ENCODE data around the gene TMEM175. TPM values are rescaled to one million over a fixed set of nuclear protein-coding genes. Genes with fewer than 3 reads are reported as not detected.
"Not testable (repeated sequence)": the region's sequence is repeated elsewhere in the genome, so short reads cannot be mapped to it uniquely, and the experiment has no call there.

The TMEM175 gene
- total RNA-seq, 1 donor, result 15.4 TPM

DNA sequence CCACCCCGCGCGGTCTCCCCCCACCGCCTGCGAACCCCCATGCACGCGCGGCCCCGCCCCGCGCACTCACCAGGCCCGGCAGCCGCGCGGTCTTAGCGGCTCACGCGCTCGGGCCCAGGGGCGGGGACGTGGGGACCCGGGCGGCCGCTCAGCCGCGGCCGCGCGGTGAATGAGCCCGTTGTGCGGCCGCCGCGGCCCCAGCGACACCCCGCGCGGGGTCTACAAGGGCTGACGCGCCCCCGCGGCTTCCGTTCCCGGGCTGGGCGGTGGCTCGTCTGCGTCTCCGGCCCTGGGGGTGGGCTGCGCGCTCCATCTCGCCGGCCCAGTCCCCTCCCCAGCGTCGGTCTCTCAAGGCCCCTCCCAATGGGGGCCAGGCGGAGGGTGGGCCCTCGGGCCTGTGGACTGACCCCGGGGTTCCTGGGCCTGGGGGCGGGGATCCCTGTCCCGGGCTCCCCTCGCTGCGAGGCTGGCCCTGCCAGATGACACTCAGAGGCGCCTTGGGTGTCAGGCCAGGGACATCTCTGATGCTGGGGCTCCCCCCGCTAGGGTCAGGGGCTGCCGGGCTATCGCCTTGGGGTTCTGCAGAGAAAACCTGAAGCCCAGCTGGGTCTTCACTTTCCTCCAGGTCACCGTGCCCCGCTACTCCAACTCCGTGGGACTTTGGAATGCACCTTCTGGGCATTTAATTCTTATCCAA is 65.3 kb downstream of the TMEM175 start:
- Histone ChIP-seq H3K27me3 (ENCODE audit: insufficient read depth, low read length) (peaks cover 33% of the 10 kb centered on the region), H3K4me3 (ENCODE audit: low read length) (no peak overlapping the region), H3K4me1 (ENCODE audit: insufficient read depth, low read length) (peaks cover 11% of the 10 kb centered on the region), H3K9me3 (ENCODE audit: low read depth, low read length) (no peaks in the 10 kb centered on the region)

DNA sequence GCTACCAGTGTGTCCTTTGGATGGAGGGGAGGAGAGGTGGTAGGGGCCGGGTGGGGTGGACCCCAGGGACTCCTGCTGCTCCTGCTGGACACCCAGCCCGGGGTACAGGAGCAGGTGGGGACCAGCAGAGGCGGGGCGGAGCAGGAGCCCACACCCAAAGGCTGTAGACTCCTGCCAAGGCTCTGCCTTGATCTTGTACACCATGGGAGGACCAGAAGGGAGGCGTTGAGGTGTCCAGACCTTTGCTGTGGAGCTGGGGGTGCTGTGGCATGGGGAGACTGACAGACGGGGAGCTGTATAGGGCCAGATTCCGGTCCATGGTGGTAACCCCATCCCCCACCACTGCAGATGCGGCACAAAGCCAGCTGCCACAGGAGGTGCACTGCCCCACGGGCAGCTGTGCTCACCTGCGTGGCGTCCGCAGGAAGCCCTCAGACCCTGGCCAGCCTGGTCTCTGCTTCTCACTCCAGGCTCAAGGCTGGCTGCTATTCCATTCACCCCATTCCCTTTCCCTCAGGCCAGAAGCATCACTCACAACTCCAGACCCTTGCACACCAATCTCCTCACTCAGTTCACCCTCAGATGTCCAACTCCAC is 65.9 kb downstream of the TMEM175 start:
- Histone ChIP-seq H3K9me3 (ENCODE audit: low read depth, low read length) (no peaks in the 10 kb centered on the region), H3K27me3 (ENCODE audit: insufficient read depth, low read length) (peaks cover 33% of the 10 kb centered on the region), H3K4me3 (ENCODE audit: low read length) (no peak overlapping the region), H3K4me1 (ENCODE audit: insufficient read depth, low read length) (peaks cover 11% of the 10 kb centered on the region)

DNA sequence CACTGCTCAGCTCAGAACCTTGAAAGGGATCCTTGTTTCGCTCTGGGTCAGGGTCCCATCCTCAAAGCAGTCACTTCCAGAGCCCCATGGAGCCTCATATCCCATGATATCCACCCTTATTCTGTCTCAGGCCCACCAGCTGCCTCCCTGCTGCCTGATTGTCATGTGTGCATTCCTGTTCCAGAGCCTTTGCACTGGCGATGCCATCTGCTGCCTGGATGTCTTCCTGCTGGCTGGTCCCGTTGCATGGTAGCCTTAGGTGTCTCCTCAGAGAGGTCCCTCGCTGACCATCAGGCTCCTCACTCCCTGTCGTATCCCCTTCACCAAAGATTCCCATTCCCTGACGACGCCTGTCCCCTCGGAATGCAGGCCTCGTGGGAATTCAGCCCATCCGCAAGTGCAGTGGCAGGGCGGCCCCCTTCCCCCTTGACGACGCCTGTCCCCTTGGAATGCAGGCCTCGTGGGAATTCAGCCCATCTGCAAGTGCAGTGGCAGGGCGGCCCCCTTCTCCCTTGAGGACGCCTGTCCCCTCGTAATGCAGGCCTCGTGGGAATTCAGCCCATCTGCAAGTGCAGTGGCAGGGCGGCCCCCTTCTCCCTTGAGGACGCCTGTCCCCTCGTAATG is 67.1 kb downstream of the TMEM175 start:
- Histone ChIP-seq H3K4me1 (ENCODE audit: insufficient read depth, low read length) (peaks cover 11% of the 10 kb centered on the region), H3K27me3 (ENCODE audit: insufficient read depth, low read length) (peaks cover 39% of the 10 kb centered on the region)
- H3K4me3 ChIP-seq (ENCODE audit: low read length); H3K9me3 ChIP-seq (ENCODE audit: low read depth, low read length): not testable (repeated sequence)

DNA sequence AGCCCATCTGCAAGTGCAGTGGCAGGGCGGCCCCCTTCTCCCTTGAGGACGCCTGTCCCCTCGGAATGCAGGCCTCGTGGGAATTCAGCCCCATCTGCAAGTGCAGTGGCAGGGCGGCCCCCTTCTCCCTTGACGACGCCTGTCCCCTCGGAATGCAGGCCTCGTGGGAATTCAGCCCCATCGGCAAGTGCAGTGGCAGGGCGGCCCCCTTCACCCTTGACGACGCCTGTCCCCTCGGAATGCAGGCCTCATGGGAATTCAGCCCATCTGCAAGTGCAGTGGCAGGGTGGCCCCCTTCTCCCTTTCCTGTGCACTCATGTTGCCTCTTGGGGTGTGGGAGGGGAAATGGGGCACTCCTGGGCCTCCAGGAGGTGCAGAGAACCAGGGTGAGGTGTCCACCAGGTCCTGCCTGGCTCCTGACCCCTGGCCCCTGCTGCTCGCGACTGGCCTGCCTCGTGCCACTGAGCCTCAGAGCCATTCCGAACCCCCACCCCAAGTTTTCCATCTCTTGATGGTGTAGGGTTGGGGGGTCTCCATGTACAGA is 67.7 kb downstream of the TMEM175 start:
- Histone ChIP-seq H3K27me3 (ENCODE audit: insufficient read depth, low read length) (peaks cover 40% of the 10 kb centered on the region), H3K4me1 (ENCODE audit: insufficient read depth, low read length) (peaks cover 11% of the 10 kb centered on the region), H3K9me3 (ENCODE audit: low read depth, low read length) (no peaks in the 10 kb centered on the region), H3K4me3 (ENCODE audit: low read length) (no peak overlapping the region)

DNA sequence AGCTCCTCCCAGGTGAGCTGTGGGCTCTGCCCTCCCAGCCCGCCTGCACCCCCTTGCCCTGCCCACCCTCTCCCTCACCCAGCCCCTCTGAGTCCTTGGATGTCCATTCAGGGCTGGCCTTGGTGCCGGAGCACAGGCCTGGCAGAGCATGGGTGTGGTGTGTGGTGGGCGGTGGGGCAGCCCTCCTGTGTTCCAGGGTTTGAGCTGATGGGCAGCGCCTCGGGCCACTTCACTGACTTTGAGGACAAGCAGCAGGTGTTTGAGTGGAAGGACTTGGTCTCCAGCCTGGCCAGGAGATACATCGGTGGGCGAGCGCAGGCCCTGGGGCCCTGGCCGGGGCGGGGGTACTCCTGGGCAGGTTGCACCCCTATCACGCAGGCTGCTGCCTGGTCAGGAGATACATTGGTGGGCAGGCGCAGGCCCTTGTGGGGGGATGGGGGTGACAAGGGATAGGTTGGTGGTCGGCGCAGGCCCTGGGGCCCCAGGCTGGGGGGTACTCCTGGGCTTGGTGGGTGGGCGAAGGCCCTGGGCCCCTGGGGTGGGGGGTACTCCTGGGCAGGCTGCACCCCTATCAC is 68.5 kb downstream of the TMEM175 start:
- no peaks in the 10 kb centered on the region for H3K9me3 ChIP-seq (ENCODE audit: low read depth, low read length)
- no peak overlapping the region for H3K4me3 ChIP-seq (ENCODE audit: low read length)
- H3K27me3 ChIP-seq (ENCODE audit: insufficient read depth, low read length), result peaks cover 47% of the 10 kb centered on the region
- H3K4me1 ChIP-seq (ENCODE audit: insufficient read depth, low read length), result peaks cover 11% of the 10 kb centered on the region

DNA sequence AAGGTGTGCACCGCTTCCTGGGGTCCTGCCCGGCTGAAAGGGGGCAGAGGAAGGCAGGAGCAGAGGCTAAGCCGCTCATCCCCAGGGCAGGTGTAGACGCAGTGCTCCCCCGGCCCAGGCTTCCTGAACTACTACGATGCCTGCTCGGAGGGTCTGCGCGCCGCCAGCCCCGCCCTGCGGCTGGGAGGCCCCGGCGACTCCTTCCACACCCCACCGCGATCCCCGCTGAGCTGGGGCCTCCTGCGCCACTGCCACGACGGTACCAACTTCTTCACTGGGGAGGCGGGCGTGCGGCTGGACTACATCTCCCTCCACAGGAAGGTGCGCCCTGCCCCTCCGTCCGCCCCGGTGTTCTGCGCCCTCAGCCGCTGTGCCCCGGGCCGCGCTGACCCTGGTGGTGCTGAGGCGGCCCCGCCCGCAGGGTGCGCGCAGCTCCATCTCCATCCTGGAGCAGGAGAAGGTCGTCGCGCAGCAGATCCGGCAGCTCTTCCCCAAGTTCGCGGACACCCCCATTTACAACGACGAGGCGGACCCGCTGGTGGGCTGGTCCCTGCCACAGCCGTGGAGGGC is 69.4 kb downstream of the TMEM175 start:
- Histone ChIP-seq H3K4me1 (ENCODE audit: insufficient read depth, low read length) (peaks cover 11% of the 10 kb centered on the region), H3K27me3 (ENCODE audit: insufficient read depth, low read length) (peaks cover 46% of the 10 kb centered on the region), H3K4me3 (ENCODE audit: low read length) (no peak overlapping the region), H3K9me3 (ENCODE audit: low read depth, low read length) (no peaks in the 10 kb centered on the region)

DNA sequence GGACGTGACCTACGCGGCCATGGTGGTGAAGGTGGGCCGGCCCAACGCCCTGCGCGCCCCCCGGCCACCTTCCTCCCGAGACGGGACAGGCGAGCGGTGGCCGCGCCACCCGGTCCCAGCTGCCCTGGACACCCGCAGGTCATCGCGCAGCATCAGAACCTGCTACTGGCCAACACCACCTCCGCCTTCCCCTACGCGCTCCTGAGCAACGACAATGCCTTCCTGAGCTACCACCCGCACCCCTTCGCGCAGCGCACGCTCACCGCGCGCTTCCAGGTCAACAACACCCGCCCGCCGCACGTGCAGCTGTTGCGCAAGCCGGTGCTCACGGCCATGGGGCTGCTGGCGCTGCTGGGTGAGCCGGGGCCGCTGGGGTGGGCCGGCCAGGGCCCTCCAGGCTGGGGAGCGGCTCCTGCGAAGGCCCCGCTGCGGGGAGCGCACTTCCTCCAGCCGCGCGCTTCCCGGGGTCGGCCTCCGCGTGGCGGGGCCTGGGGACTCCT is 69.9 kb downstream of the TMEM175 start:
- Histone ChIP-seq H3K4me3 (ENCODE audit: low read length) (no peak overlapping the region), H3K9me3 (ENCODE audit: low read depth, low read length) (no peaks in the 10 kb centered on the region), H3K4me1 (ENCODE audit: insufficient read depth, low read length) (peaks cover 11% of the 10 kb centered on the region), H3K27me3 (ENCODE audit: insufficient read depth, low read length) (peaks cover 48% of the 10 kb centered on the region)

DNA sequence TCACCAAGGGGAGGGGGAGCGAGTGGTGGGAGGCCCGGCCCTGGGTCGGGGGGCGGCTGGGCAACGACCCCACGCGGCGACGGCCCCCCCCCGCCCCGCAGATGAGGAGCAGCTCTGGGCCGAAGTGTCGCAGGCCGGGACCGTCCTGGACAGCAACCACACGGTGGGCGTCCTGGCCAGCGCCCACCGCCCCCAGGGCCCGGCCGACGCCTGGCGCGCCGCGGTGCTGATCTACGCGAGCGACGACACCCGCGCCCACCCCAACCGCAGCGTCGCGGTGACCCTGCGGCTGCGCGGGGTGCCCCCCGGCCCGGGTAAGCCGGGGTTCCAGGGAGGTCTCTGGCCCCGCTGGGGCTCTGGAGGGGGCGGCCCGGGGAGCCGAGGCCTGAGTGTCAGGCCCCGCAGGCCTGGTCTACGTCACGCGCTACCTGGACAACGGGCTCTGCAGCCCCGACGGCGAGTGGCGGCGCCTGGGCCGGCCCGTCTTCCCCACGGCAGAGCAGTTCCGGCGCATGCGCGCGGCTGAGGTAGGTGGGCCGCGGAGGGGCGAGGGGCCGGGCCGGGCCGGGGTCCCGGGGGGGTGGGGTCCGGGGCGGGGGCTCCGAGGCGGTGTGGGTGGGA is 70.5 kb downstream of the TMEM175 start:
- Histone ChIP-seq H3K27me3 (ENCODE audit: insufficient read depth, low read length) (peaks cover 51% of the 10 kb centered on the region), H3K4me1 (ENCODE audit: insufficient read depth, low read length) (peaks cover 7% of the 10 kb centered on the region), H3K4me3 (ENCODE audit: low read length) (no peak overlapping the region), H3K9me3 (ENCODE audit: low read depth, low read length) (no peaks in the 10 kb centered on the region)

DNA sequence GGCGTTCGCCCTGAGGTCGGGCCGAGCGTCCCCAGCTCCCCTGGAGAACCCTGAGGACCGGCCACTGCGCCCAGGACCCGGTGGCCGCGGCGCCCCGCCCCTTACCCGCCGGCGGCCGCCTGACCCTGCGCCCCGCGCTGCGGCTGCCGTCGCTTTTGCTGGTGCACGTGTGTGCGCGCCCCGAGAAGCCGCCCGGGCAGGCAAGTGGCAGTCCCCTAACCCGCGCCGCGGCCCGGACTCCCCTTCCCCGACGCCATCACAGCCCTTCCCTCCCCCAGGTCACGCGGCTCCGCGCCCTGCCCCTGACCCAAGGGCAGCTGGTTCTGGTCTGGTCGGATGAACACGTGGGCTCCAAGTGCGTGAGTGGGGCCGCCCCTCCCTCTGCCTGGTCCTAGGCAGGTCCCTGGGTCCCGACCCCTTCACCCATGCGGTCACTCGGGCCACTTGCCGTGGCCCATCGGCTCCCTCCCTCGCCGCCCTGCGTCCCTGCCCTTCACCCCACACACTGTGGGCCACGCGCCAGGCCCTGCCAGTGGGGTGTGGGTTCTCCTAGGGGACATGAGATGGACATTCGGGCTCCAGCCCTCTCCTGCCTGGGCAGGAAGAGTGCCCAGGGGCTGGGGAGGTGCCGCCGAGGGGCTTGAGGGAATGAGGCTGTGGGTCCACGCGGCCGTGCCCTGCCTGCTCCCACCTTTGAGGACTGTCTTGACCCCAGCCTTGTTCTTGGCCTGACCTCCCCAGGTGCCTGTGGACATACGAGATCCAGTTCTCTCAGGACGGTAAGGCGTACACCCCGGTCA is 71.2 kb downstream of the TMEM175 start:
- Histone ChIP-seq H3K4me3 (ENCODE audit: low read length) (no peak overlapping the region), H3K9me3 (ENCODE audit: low read depth, low read length) (no peaks in the 10 kb centered on the region), H3K27me3 (ENCODE audit: insufficient read depth, low read length) (peaks cover 49% of the 10 kb centered on the region), H3K4me1 (ENCODE audit: insufficient read depth, low read length) (peaks cover 7% of the 10 kb centered on the region)

DNA sequence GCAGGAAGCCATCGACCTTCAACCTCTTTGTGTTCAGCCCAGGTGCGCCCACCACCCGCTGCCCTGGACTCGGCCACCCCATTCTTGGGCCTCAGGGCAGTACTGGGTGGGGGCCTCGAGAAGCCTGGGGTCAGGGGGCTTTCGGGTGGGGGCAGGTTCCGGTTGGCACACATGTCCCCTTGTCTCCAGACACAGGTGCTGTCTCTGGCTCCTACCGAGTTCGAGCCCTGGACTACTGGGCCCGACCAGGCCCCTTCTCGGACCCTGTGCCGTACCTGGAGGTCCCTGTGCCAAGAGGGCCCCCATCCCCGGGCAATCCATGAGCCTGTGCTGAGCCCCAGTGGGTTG is 71.8 kb downstream of the TMEM175 start:
- Histone ChIP-seq H3K4me3 (ENCODE audit: low read length) (no peak overlapping the region), H3K9me3 (ENCODE audit: low read depth, low read length) (no peaks in the 10 kb centered on the region), H3K4me1 (ENCODE audit: insufficient read depth, low read length) (peaks cover 13% of the 10 kb centered on the region), H3K27me3 (ENCODE audit: insufficient read depth, low read length) (peaks cover 53% of the 10 kb centered on the region)

DNA sequence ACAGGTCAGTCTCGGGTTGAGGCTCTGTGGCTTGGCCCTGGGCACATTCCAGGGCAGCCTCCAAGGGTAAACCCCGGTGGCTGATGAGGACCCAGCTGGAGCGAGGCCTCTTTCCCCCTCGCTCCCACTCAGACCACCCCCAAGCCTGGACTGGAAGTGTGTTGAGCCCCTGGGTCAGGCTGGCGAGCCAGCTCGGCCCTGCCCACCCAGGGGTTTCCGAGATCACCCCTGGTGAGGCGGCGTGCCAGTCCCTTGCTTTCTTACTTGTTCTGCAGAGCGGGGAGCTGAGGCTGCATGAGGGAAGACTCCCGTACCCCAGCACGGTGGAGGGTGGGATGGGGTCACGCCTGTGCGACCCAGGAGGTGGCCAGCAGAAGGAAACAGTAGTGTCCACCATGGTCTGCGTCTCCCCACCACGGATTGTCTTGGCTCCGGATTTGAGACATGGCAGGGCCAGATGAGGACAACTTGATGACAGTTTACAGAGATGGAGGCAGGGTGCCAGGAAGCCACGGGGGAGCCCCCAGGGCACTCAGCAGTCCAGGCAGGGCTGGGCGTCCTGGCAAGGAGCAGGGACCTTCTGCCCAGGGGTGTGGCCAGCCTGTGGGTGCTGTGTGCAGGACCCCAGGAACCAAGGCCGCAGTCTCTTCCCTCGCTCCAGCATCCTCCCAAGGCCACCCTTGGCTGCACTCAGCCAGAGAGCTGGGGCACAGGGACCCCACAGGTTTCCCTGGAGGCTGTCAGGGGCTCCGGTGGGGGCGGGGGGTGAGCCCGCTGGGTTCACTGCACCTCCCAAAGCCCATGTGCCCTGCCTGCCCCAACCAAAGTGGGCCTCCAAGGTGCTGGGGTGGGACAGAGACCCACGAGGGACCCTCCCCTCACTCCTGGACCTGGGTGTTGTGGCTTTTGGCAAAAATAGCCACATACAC is 72.6 kb downstream of the TMEM175 start:
- H3K4me3 ChIP-seq (ENCODE audit: low read length), result no peak overlapping the region
- H3K4me1 ChIP-seq (ENCODE audit: insufficient read depth, low read length), result peaks cover 15% of the 10 kb centered on the region
- no peaks in the 10 kb centered on the region for H3K9me3 ChIP-seq (ENCODE audit: low read depth, low read length)
- peaks cover 53% of the 10 kb centered on the region for H3K27me3 ChIP-seq (ENCODE audit: insufficient read depth, low read length)

DNA sequence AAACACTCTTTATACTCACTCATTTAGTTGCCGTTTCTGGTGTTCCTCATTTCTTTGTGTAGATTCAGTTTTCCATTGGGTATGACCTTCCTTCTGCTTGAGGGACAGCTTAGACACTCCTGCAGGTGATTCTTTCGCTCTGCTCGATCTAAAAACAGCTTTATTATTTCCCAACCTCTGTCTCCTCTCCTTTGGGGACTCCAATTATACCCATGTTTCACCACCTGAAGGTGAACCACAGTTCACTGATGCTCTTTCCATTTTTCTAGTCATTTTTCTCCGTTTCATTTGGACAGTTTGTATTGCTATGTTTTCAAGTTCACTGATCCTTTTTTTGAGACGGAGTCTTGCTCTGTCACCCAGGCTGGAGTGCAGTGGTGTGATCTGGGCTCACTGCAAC is 74.6 kb downstream of the TMEM175 start:
- no peak overlapping the region for H3K4me3 ChIP-seq (ENCODE audit: low read length)
- H3K4me1 ChIP-seq (ENCODE audit: insufficient read depth, low read length), result peaks cover 28% of the 10 kb centered on the region
- H3K27me3 ChIP-seq (ENCODE audit: insufficient read depth, low read length), result peaks cover 40% of the 10 kb centered on the region
- H3K9me3 ChIP-seq (ENCODE audit: low read depth, low read length), result no peaks in the 10 kb centered on the region
